GM21786 (cell line): ENCODE data around the gene ZNF575.
"Not testable (repeated sequence)": the region's sequence is repeated elsewhere in the genome, so short reads cannot be mapped to it uniquely, and the experiment has no call there.

Experiments
- ATAC-seq: cut with Tn5 transposase; IDR thresholded peaks from one replicate; pipeline ENCODE4 v1.9.1; 2021; ENCODE audit not compliant: unreplicated experiment

The ZNF575 gene

GRCh38 chr19:43541920-43542650 is 9.1 kb downstream of the ZNF575 start:
- ATAC-seq: no peak

- no peak for ATAC-seq
These were observed 11.1 kb downstream of the ZNF575 start for GRCh38 chr19:43544077-43544476.

GRCh38 chr19:43545276-43545675 is 12.3 kb downstream of the ZNF575 start:
- no peak for ATAC-seq

- no peak for ATAC-seq
These were observed 13.0 kb downstream of the ZNF575 start for GRCh38 chr19:43545981-43546380.

GRCh38 chr19:43546581-43546980 is 13.6 kb downstream of the ZNF575 start:
- ATAC-seq: no peak

- ATAC-seq: not testable (repeated sequence)
These were observed 14.9 kb downstream of the ZNF575 start for GRCh38 chr19:43547926-43548325.

- no peak for ATAC-seq
These were observed 15.7 kb downstream of the ZNF575 start for GRCh38 chr19:43548706-43549105.

- no peak for ATAC-seq
These were observed 18.6 kb downstream of the ZNF575 start for GRCh38 chr19:43551399-43552197.

- no peak for ATAC-seq
These were observed 19.1 kb downstream of the ZNF575 start for GRCh38 chr19:43552198-43552450.

GRCh38 chr19:43552616-43553015 is 19.6 kb downstream of the ZNF575 start:
- no peak for ATAC-seq

- no peak for ATAC-seq
These were observed 20.7 kb downstream of the ZNF575 start for GRCh38 chr19:43553656-43554055.

GRCh38 chr19:43554317-43554895 is 21.4 kb downstream of the ZNF575 start:
- no peak for ATAC-seq

- ATAC-seq: no peak
These were observed 22.3 kb downstream of the ZNF575 start for GRCh38 chr19:43555185-43555770.

GRCh38 chr19:43560687-43561086 is 27.7 kb downstream of the ZNF575 start:
- ATAC-seq: no peak

GRCh38 chr19:43561139-43561970 is 28.4 kb downstream of the ZNF575 start:
- ATAC-seq: no peak

- ATAC-seq: no peak
These were observed 29.3 kb downstream of the ZNF575 start for GRCh38 chr19:43562226-43562697.

GRCh38 chr19:43562698-43563241 is 29.8 kb downstream of the ZNF575 start:
- no peak for ATAC-seq

GRCh38 chr19:43563816-43564457 is 30.9 kb downstream of the ZNF575 start:
- ATAC-seq: no peak

- no peak for ATAC-seq
These were observed 31.8 kb downstream of the ZNF575 start for GRCh38 chr19:43564800-43565199.

- ATAC-seq: no peak
These were observed 36.7 kb downstream of the ZNF575 start for GRCh38 chr19:43569657-43570056.
